H4 (cell line): ENCODE measurements around the gene RPL14. TPM values are rescaled to one million over a fixed set of nuclear protein-coding genes. Genes with fewer than 3 reads are reported as not detected.

Experiments used
- total RNA-seq: library from RNA; depleted of rRNA; stranded (reverse); fragments of >200 nt; shearing (Covaris generic); gene quantifications from 2 replicates; pipeline ENCODE4 v1.2.3, GENCODE V29; 2014; rRNA removed

The RPL14 gene
- total RNA-seq, 1 experiment from 2014 or later: 334 TPM

Other genes starting within 250 kb of the RPL14 start
- 11.4 and 16.2 TPM in 2 replicates for gene EIF1B, start 147.6 kb upstream of the RPL14 start, total RNA-seq
- gene ENTPD3, start 70.2 kb upstream of the RPL14 start, total RNA-seq: not detected in 2 replicates
- gene ZNF619, start 19.8 kb downstream of the RPL14 start, total RNA-seq: 3.1 and 3.9 TPM in 2 replicates
- 0.66 TPM in 1 of 2 replicates, not detected in the other for gene ZNF620, start 48.7 kb downstream of the RPL14 start, total RNA-seq
- 3.5 and 10.0 TPM in 2 replicates for gene ZNF621, start 67.6 kb downstream of the RPL14 start, total RNA-seq